ENCODE measurements around the gene RNF227.

The RNF227 gene

GRCh38 chr17:7916385-7916682, 245 bp upstream of the RNF227 start:
- TF ChIP-seq CTCF (IDR thresholded peaks at IDR 0.05; ENCODE audit: control insufficient read depth, extremely low read depth, insufficient read depth): no peak
- peak overlapping the region; percentile 50 for H3K4me3 ChIP-seq (ENCODE audit: low read depth, low read length)
- DNase-seq (ENCODE audit: low read depth): no peak

- peak overlapping the region; percentile 76 for H3K4me3 ChIP-seq (ENCODE audit: low read depth, low read length)
- DNase-seq (ENCODE audit: low read depth): peak; percentile 32
- TF ChIP-seq CTCF (IDR thresholded peaks at IDR 0.05; ENCODE audit: control insufficient read depth, extremely low read depth, insufficient read depth): no peak
Measured at GRCh38 chr17:7915179-7915610, 894 bp downstream of the RNF227 start.

GRCh38 chr17:7912927-7913524, 3.1 kb downstream of the RNF227 start:
- DNase-seq (ENCODE audit: low read depth): peak; percentile 78

GRCh38 chr17:7911116-7911515, 5.0 kb downstream of the RNF227 start:
- no peak for DNase-seq (ENCODE audit: low read depth)
- no peak overlapping the region for H3K4me3 ChIP-seq (ENCODE audit: low read depth, low read length)
- TF ChIP-seq CTCF (IDR thresholded peaks at IDR 0.05; ENCODE audit: control insufficient read depth, extremely low read depth, insufficient read depth): no peak

More at GRCh38 chr17:7912927-7913524, 3.1 kb downstream of the RNF227 start:
- peak; percentile 76 for TF ChIP-seq CTCF (IDR thresholded peaks at IDR 0.05; ENCODE audit: control insufficient read depth, extremely low read depth, insufficient read depth)
- no peak overlapping the region for H3K4me3 ChIP-seq (ENCODE audit: low read depth, low read length)

GRCh38 chr17:7910711-7911110, 5.4 kb downstream of the RNF227 start:
- no peak for TF ChIP-seq CTCF (IDR thresholded peaks at IDR 0.05; ENCODE audit: control insufficient read depth, extremely low read depth, insufficient read depth)
- H3K4me3 ChIP-seq (ENCODE audit: low read depth, low read length): no peak overlapping the region
- DNase-seq (ENCODE audit: low read depth): no peak

- no peak overlapping the region for H3K4me3 ChIP-seq (ENCODE audit: low read depth, low read length)
- no peak for TF ChIP-seq CTCF (IDR thresholded peaks at IDR 0.05; ENCODE audit: control insufficient read depth, extremely low read depth, insufficient read depth)
- DNase-seq (ENCODE audit: low read depth): no peak
Measured at GRCh38 chr17:7910281-7910680, 5.8 kb downstream of the RNF227 start.

GRCh38 chr17:7909089-7909488, 7.0 kb downstream of the RNF227 start:
- no peak for TF ChIP-seq CTCF (IDR thresholded peaks at IDR 0.05; ENCODE audit: control insufficient read depth, extremely low read depth, insufficient read depth)
- DNase-seq (ENCODE audit: low read depth): no peak
- H3K4me3 ChIP-seq (ENCODE audit: low read depth, low read length): no peak overlapping the region

All from LNCaP clone FGC (cell line).